ENCODE data around the gene TMEM17.

Gene TMEM17

DNA sequence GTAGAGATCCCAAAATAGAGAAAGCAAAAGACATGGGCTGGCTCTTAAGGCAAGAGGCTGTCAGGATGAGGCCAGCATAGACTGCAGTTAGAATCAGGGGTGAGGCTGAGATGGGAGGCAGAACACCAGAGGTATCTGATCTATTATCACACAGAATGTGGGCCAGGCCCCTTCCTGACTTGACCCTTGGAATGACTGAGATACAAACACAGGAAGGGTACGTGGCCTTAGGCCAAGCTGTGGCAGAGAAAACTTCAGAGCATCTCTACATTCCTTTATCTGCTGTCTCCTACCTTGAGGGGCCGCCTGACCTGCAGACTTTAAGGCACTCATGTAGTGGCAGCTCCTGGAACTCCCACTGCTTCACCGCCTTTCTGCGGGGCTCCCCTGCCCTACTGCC is 28.4 kb downstream of the TMEM17 start:
- no peak for DNase-seq (ENCODE audit: low read depth in 1 of 2, low spot score in 1 of 2)
- TF ChIP-seq SPI1 (IDR thresholded peaks at IDR 0.05; ENCODE audit: borderline replicate concordance, low read depth) (no peak), GABPA (IDR thresholded peaks at IDR 0.05; ENCODE audit: low read depth) (no peak), POLR2AphosphoS5 (IDR thresholded peaks at IDR 0.05; ENCODE audit: low read depth) (no peak)
- TF ChIP-seq, protein P1, sequence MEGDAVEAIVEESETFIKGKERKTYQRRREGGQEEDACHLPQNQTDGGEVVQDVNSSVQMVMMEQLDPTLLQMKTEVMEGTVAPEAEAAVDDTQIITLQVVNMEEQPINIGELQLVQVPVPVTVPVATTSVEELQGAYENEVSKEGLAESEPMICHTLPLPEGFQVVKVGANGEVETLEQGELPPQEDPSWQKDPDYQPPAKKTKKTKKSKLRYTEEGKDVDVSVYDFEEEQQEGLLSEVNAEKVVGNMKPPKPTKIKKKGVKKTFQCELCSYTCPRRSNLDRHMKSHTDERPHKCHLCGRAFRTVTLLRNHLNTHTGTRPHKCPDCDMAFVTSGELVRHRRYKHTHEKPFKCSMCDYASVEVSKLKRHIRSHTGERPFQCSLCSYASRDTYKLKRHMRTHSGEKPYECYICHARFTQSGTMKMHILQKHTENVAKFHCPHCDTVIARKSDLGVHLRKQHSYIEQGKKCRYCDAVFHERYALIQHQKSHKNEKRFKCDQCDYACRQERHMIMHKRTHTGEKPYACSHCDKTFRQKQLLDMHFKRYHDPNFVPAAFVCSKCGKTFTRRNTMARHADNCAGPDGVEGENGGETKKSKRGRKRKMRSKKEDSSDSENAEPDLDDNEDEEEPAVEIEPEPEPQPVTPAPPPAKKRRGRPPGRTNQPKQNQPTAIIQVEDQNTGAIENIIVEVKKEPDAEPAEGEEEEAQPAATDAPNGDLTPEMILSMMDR (IDR thresholded peaks at IDR 0.05; ENCODE audit: insufficient read depth, low read length), result no peak
- TF ChIP-seq, protein P2, sequence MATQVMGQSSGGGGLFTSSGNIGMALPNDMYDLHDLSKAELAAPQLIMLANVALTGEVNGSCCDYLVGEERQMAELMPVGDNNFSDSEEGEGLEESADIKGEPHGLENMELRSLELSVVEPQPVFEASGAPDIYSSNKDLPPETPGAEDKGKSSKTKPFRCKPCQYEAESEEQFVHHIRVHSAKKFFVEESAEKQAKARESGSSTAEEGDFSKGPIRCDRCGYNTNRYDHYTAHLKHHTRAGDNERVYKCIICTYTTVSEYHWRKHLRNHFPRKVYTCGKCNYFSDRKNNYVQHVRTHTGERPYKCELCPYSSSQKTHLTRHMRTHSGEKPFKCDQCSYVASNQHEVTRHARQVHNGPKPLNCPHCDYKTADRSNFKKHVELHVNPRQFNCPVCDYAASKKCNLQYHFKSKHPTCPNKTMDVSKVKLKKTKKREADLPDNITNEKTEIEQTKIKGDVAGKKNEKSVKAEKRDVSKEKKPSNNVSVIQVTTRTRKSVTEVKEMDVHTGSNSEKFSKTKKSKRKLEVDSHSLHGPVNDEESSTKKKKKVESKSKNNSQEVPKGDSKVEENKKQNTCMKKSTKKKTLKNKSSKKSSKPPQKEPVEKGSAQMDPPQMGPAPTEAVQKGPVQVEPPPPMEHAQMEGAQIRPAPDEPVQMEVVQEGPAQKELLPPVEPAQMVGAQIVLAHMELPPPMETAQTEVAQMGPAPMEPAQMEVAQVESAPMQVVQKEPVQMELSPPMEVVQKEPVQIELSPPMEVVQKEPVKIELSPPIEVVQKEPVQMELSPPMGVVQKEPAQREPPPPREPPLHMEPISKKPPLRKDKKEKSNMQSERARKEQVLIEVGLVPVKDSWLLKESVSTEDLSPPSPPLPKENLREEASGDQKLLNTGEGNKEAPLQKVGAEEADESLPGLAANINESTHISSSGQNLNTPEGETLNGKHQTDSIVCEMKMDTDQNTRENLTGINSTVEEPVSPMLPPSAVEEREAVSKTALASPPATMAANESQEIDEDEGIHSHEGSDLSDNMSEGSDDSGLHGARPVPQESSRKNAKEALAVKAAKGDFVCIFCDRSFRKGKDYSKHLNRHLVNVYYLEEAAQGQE (IDR thresholded peaks at IDR 0.05; ENCODE audit: insufficient replicate concordance, low read depth), result no peak
- no peaks in the 10 kb centered on the region for H3K27me3 ChIP-seq (ENCODE audit: insufficient read depth, poor library complexity, severe bottlenecking)
- no peak overlapping the region for H3K4me3 ChIP-seq (replicated peaks; ENCODE audit: insufficient read depth, low read length)
- peak overlapping the region; percentile 10; the same call in 1 of the 2 replicates for H3K27ac ChIP-seq (replicated peaks)

DNA sequence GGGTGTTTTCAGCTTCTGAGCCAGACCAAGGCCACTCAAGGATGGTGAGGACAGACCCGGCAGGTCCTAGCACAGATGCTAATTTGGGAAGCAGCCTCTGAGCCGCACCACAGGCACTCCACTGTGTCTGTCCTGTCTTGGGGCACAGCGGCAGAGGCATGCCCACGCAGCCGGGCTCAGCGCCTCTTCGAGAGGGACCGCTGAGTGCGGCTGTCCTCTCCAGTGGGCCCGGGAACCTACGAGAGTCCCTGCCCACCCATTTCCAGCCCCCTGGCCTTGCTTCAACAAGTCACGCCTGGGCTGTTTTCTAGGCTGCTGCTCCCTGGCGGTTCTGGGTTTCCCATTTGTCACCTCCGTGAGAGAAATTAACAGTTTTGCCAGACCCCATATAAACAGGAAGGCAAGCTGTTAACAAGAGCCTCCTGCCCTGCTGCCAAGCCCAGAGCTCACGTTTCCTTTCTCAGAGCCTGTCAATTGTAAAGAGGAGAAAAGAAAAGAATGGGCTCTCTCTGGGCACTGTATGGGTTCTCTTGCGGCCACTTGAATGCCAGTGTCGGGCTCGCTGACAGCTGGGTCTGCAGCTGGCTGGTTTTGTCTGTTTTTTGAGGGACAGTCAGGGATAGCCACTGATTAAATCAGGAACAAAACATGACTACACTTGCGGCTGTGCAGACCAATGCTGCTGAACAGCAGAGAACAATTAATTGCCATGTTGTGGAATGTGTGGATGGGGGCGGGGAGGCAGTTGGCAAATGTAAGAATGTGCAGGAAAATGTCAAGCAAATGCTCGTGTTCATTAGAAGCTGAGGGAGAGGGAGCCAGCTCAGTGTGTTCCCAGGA is 30.6 kb downstream of the TMEM17 start:
- DNase-seq (ENCODE audit: low read depth in 1 of 2, low spot score in 1 of 2), result no peak
- H3K27me3 ChIP-seq (ENCODE audit: insufficient read depth, poor library complexity, severe bottlenecking), result no peaks in the 10 kb centered on the region
- no peak overlapping the region for H3K27ac ChIP-seq (replicated peaks)
- TF ChIP-seq, protein P1 (IDR thresholded peaks at IDR 0.05; ENCODE audit: insufficient read depth, low read length), result no peak
- TF ChIP-seq SPI1 (IDR thresholded peaks at IDR 0.05; ENCODE audit: borderline replicate concordance, low read depth) (no peak), GABPA (IDR thresholded peaks at IDR 0.05; ENCODE audit: low read depth) (no peak), POLR2AphosphoS5 (IDR thresholded peaks at IDR 0.05; ENCODE audit: low read depth) (no peak)
- TF ChIP-seq, protein P2 (IDR thresholded peaks at IDR 0.05; ENCODE audit: insufficient replicate concordance, low read depth), result no peak
- no peak overlapping the region for H3K4me3 ChIP-seq (replicated peaks; ENCODE audit: insufficient read depth, low read length)

DNA sequence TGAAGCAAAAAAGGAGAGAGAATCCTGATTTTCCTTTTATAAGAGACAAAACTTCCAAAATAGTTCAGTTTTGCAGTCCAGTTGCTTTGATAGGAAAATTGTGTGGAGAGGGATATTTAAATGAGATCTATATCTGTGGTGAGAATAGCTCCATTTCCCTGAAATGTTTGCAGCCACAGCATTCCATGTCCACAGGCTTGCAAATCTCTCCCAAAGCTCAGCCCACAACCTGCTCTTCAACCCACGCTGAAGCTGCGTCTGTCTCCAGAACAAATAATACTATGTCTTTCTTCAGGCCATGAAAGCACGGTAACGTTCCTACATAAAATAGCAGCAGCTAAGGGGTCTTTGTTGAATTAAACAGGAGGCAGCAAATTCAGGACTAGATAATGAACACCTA is 31.8 kb downstream of the TMEM17 start:
- Histone ChIP-seq H3K27ac (replicated peaks) (no peak overlapping the region), H3K4me3 (replicated peaks; ENCODE audit: insufficient read depth, low read length) (no peak overlapping the region), H3K27me3 (ENCODE audit: insufficient read depth, poor library complexity, severe bottlenecking) (no peaks in the 10 kb centered on the region)
- TF ChIP-seq POLR2AphosphoS5 (IDR thresholded peaks at IDR 0.05; ENCODE audit: low read depth) (no peak), GABPA (IDR thresholded peaks at IDR 0.05; ENCODE audit: low read depth) (no peak), SPI1 (IDR thresholded peaks at IDR 0.05; ENCODE audit: borderline replicate concordance, low read depth) (no peak)
- TF ChIP-seq, protein P2 (IDR thresholded peaks at IDR 0.05; ENCODE audit: insufficient replicate concordance, low read depth), result no peak
- TF ChIP-seq, protein P1 (IDR thresholded peaks at IDR 0.05; ENCODE audit: insufficient read depth, low read length), result no peak
- no peak for DNase-seq (ENCODE audit: low read depth in 1 of 2, low spot score in 1 of 2)

Data from HL-60 (cell line).